VCaP (cell line): Measurements from ENCODE around the gene S100PBP.

Experiments used
- H3K27ac ChIP-seq: fragments of 450-650 bp; 2 replicates; pipeline ENCODE4 v1.5.1; 2017
- TF ChIP-seq, protein P1 (sequence below): fragments of 450-650 bp; conservative IDR thresholded peaks from 2 replicates; pipeline ENCODE4 v1.5.1; 2017; ENCODE audit warnings: mild to moderate bottlenecking, moderate library complexity

S100PBP gene

DNA sequence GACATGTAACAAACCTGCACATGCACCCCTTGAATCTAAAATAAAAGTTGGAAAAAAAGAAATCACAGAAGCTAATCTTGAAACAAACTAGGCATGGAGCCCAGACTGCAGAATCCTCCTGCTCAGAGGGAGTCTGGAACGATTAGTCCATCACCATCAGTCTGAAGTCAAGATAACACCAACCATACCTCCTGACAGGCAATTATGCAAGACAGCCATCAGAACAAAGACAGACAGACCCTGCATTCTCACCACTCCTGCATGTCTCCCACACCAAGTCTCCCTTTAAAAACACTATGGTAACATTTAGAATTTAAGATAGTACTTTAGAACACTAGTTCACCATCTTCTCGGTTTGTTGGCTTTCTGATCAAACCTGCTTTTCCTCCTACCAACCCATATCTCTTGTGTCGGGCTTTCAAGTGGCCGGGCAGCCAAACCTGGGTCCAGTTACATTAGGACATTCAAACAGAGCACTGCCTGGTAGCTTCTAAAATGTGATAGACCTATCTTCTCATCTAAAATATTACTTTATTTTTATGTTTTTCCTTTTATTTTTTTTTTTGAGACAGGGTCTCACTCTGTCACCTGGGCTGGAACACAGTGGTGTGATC, 10.4 kb upstream of the S100PBP start:
- H3K27ac ChIP-seq, result no peak overlapping the region
- TF ChIP-seq, protein P1, sequence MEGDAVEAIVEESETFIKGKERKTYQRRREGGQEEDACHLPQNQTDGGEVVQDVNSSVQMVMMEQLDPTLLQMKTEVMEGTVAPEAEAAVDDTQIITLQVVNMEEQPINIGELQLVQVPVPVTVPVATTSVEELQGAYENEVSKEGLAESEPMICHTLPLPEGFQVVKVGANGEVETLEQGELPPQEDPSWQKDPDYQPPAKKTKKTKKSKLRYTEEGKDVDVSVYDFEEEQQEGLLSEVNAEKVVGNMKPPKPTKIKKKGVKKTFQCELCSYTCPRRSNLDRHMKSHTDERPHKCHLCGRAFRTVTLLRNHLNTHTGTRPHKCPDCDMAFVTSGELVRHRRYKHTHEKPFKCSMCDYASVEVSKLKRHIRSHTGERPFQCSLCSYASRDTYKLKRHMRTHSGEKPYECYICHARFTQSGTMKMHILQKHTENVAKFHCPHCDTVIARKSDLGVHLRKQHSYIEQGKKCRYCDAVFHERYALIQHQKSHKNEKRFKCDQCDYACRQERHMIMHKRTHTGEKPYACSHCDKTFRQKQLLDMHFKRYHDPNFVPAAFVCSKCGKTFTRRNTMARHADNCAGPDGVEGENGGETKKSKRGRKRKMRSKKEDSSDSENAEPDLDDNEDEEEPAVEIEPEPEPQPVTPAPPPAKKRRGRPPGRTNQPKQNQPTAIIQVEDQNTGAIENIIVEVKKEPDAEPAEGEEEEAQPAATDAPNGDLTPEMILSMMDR, result no peak

DNA sequence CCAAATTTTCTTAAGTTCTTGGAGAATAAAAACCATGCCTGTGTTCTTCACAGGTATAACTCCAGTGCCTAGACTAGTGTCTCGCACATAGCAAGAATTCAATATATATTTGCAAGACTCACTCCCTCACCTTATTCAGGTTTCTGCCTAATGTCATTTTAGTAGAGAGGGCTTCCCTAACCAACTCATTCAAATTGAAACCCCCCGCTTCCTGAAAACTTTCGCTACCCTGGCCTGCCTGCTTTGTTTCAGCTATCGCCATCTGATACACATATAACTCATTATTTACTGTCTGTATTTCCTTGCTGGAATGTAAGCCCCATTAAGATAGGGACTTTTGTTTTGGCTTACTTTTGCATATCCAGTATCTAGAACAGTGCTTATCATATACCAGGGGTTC, 8.9 kb upstream of the S100PBP start:
- no peak overlapping the region for H3K27ac ChIP-seq
- TF ChIP-seq, protein P1, result no peak

DNA sequence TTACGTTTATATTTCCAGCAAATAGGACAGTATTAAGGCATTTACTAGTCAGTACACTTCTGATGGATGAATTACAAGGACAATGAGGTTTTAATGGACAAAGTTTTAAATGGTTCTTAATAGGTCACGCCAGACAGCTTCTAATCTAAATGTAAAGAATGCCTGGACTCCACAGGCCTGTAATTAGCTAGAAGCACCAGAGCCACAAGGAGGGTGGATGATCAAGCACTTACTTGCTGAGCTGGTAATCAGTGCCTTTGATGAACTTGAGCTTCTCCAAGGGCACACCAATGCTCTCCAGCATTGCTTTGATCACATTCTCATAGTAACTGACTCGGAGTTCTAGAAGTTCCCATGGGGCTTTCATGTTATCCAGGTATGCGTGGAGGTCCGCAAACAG, 7.1 kb upstream of the S100PBP start:
- TF ChIP-seq, protein P1, result no peak
- H3K27ac ChIP-seq, result no peak overlapping the region

DNA sequence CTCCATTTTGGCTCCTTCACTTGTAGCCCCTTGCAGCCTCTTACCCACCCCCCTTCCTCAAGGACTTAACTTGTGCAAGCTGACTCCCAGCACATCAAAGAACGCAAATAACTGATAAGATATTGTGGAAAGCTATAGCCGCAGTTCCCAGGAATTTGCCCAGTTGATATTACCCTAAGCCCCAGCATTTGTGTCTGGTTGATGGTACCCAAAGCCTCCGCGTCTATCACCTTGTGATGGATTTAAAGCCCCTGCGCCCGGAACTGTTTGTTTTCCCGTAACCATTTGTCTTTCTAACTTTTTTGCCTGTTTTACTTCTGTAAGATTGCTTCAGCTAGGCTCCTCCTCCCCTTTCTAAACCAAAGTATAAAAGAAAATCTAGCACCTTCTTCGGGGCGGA, 6.2 kb upstream of the S100PBP start:
- H3K27ac ChIP-seq, result no peak overlapping the region
- TF ChIP-seq, protein P1, result no peak

DNA sequence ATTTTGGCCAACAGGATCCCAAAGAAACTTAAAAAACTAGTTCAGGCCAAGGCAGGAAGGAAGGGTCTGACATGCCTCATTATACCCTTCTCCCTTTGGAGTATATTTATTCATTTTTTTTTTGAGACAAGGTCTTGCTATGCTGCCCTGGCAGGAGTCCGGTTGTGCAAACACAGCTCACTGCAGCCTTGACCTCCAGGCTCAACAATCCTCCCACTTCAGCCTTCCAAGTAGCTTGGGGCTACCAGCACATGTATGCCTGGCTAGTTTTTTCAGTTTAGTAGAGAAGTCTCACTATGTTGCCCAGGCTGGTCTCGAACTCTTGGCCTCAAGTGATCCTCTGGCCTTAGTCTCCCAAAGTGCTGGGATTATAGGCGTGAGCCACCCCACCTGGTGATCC, 5.5 kb upstream of the S100PBP start:
- no peak overlapping the region for H3K27ac ChIP-seq
- TF ChIP-seq, protein P1, result no peak

DNA sequence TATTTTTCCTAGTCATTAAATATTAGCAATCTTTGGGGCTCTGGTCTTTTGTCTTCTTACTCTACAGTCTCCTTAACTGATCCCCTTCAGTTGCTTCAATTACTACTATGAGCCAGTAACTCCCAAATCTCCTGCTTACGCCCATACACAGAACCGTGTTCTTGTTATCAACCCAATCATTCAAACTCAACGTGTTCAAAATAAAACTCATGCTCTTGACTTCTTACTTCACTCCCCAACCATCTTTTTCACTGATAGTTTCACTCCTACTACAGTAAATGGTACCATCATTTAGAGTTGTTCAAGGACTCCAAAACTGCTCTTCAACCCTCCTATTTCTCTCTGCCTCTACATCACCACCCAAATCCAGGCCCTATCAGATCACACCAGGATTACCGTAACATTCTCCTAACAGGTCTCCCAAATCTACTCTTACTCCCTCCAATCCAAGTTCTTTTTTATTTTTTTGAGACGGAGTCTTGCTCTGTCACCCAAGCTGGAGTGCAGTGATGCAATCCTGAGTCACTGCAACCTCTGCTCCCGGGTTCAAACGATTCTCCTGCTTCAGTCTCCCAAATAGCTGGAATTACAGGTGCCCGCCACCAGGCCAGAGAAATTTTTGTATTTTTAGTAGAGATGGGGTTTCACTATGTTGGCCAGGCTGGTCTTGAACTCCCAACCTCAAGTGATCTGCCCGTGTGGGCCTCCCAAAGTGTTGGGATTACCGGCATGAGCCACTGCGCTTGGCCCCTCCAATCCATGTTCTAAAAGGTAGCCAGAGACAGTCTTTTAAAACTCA, 3.3 kb upstream of the S100PBP start:
- TF ChIP-seq, protein P1, result no peak
- H3K27ac ChIP-seq, result no peak overlapping the region

DNA sequence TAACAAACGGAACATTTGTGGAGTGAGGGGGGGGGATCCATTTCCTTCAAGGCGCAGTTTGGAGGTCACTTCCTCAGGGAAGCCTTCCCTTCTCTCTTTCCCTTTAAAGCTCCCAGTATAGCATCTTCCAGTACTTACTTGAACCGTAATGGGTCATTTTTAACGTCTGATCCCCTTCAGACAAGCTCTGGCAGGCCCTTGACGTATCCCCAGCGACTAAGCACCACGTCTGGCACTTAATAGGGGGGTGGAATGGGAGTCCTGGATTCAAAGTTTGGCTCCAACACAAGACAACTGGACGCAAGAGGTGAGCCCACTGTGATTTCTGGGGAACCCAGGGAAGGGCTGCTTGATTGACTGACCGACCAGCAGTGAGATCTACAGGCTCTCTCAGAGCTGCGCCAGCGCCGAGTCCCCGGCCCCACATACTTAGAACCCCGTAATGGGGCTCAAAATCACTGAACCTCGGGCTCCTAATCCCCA, 736 bp upstream of the S100PBP start:
- H3K27ac ChIP-seq, result peak overlapping the region; percentile 97
- TF ChIP-seq, protein P1, result no peak
